Left colon (tissue), 2 donors: ENCODE measurements around the gene TPSAB1. TPM values are rescaled to one million over a fixed set of nuclear protein-coding genes. Genes with fewer than 3 reads are reported as not detected.
"Not testable (repeated sequence)": the region's sequence is repeated elsewhere in the genome, so short reads cannot be mapped to it uniquely, and the experiment has no call there.

Experiments
- ATAC-seq: fragments of 200-7000 bp; cut with Tn5 transposase; one replicate; pipeline ENCODE4 v1.9.1; 2020; ENCODE audit warnings: mild to moderate bottlenecking, moderate library complexity
- DNase-seq, 2 donors: peaks; one replicate each; pipeline ENCODE4 v3.0.0-alpha.2; 2020
- intact Hi-C, 2 donors: fragments of 100-400 bp; cut with DNase I in 1 of 2; cut with micrococcal nuclease in 1 of 2; formaldehyde crosslinking; loops; one replicate each; pipeline versions ENCODE4 v1.11.2 to v1.14.0; 2022; cut with DNase I, micrococcal nuclease
- total RNA-seq, 2 donors: library from RNA; stranded (reverse); fragmentation: NEBNext Ultra II Directional; extraction: Animal tissue kit (Norgen Biotek cat#: 25700); gene quantifications; one replicate each; pipeline ENCODE4 v1.2.1, GENCODE V29; 2021
- donor health status: DM: no; HTN: no; CAD: no.
- donor health status: DM: yes; HTN: yes; CAD: no.

TPSAB1 gene
- total RNA-seq, 2 donors from 2014 or later, result 5.7 to 49.9 TPM

DNA sequence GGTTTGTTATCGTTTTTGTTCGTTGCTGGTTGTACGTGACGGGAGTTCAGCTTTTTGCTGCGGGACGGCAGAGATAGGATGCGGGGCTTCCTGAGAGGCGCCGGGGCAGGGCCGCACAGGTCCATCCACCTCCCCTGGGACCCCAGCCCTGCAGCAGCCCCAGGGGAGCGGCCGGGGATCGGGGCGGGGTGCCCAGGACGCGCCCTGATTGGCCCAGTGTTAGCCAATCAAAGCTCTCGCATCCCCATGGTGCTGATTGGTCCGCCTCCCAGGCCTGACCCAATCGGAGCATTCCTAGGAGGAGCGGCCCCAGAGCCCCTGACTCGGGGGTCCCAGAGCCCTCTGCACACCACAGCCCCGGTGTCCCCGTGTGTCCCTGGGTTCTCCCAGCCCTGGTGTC lies 1.6 kb upstream of the TPSAB1 start:
- DNase-seq, ATAC-seq, intact Hi-C loops: not testable (repeated sequence)

GRCh38 chr16:1239575-1239974 lies 930 bp upstream of the TPSAB1 start:
- intact Hi-C loops, ATAC-seq, DNase-seq: not testable (repeated sequence)

- intact Hi-C loops, ATAC-seq: not testable (repeated sequence)
- DNase-seq, result peak in 1 of 2 donors; percentile 20
Observed at GRCh38 chr16:1241081-1241480, 576 bp downstream of the TPSAB1 start.

GRCh38 chr16:1243363-1243762 lies 2.9 kb downstream of the TPSAB1 start:
- ATAC-seq, DNase-seq, intact Hi-C loops: not testable (repeated sequence)

- intact Hi-C loops, ATAC-seq, DNase-seq: not testable (repeated sequence)
Observed at GRCh38 chr16:1243907-1244850, 3.7 kb downstream of the TPSAB1 start.

DNA sequence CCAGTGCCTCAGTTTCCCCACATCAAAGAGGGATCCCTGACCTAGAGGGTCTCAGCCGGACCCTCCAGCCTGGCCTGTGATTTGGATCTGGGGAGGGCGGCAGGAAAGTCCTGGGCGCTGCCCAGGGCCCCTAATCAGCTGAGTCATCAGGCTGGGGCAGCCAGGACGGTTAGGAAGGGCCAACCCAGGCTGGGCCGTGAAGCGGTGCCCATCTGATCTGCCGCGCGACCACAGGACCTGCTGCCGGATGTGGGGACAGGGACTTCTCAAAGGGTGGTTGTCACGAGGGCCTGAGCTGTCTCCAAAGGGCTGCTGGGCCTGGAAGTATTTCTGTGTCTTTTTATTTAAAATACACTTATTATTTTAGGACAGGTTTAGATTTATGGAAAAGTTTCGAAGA lies 4.4 kb downstream of the TPSAB1 start:
- intact Hi-C loops, result no loop called here
- DNase-seq (peak in 1 of 2 donors; percentile 26), ATAC-seq (peak; percentile 42)

DNA sequence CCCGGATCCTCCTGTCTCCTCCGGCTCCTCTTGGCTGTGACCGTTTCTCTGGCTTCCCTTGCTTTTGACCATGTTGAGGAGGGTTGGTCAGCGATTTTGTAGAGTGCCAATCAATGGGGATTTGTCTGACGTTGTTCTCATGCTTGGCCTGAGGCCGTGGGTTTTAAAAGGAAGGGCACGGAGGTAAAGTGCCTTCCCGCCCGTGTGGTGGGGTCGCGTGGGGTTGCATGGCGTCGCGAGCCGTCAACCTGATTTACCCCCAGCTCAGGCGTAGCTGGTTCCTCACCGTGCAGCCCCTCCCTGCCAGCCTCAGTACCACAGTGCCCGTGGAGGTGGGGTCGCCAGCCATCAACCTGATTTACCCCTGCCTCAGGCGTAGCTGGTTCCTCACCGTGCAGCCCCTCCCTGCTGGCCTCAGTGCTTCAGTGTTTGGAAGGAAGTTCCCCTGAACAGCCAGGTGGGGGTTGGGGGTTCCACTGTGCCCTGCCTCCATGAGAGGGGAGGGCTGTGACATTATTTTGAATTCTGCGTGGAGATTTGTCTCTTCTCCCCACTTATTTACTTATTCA lies 5.0 kb downstream of the TPSAB1 start:
- DNase-seq (no peak), ATAC-seq (no peak)
- intact Hi-C loops, result no loop called here

- intact Hi-C loops, ATAC-seq, DNase-seq: not testable (repeated sequence)
Observed at GRCh38 chr16:1247903-1248537, 7.5 kb downstream of the TPSAB1 start.

DNA sequence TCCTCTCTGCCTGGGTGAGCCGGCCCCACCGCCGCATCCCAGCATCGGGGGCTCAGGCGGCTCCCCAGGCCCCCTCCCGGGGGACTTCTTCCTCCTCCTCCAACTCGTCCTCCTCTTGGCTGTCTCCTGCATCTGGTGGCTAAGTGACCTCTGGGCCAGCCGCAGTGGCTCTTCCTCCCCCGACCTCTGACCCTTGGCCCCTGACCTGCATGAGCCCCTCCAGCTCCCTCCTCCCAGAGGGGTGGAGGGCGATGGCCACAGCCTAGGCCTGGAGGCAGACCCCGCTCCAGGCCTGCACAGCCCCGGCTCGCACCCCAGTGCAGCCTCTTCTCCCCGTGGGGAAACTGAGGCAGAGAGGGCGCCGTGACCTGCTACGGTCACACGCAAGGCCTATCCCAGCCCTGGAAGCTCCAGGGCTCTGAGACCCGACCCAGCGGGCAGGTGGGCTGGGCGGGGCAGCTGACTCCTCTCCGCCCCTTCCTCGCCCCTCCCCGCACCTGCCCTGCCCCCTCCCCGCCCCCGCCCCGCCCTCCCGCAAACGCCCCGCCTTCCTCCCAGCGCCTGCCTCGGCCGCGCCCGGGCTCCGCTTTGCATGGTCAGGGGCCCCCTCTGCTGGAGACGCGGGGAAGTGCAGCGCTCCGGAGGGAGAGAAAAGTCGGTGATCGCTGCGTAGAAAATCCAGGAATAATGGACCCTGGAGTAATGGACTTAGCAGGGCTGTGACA lies 8.7 kb downstream of the TPSAB1 start:
- intact Hi-C loops, DNase-seq: not testable (repeated sequence)
- peak; percentile 85 for ATAC-seq

DNA sequence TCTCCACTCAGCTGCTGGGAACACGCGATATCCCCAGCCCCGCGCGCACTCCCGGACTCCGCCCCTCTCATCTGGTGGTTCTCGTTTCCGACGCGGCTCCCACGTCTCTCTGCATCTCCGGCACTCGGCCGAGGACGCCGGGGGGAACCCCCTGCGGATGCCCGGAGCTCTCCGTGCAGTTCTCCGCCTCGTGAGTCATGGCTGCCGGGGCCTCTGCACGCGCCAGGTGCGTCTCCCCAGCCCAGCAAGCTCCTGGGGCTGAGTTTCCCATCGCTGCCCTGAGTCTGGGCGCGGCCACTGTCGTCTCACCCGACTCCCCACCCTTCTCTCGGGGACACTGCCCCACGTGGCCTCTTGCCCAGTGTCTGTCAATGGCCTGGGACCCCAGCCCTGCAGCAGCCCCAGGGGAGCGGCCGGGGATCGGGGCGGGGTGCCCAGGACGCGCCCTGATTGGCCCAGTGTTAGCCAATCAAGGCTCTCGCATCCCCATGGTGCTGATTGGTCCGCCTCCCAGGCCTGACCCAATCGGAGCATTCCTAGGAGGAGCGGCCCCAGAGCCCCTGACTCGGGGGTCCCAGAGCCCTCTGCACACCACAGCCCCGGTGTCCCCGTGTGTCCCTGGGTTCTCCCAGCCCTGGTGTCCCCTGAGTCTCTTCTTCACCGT lies 13.3 kb downstream of the TPSAB1 start:
- intact Hi-C loops, DNase-seq, ATAC-seq: not testable (repeated sequence)

GRCh38 chr16:1254821-1255220 lies 14.3 kb downstream of the TPSAB1 start:
- intact Hi-C loops, ATAC-seq, DNase-seq: not testable (repeated sequence)

DNA sequence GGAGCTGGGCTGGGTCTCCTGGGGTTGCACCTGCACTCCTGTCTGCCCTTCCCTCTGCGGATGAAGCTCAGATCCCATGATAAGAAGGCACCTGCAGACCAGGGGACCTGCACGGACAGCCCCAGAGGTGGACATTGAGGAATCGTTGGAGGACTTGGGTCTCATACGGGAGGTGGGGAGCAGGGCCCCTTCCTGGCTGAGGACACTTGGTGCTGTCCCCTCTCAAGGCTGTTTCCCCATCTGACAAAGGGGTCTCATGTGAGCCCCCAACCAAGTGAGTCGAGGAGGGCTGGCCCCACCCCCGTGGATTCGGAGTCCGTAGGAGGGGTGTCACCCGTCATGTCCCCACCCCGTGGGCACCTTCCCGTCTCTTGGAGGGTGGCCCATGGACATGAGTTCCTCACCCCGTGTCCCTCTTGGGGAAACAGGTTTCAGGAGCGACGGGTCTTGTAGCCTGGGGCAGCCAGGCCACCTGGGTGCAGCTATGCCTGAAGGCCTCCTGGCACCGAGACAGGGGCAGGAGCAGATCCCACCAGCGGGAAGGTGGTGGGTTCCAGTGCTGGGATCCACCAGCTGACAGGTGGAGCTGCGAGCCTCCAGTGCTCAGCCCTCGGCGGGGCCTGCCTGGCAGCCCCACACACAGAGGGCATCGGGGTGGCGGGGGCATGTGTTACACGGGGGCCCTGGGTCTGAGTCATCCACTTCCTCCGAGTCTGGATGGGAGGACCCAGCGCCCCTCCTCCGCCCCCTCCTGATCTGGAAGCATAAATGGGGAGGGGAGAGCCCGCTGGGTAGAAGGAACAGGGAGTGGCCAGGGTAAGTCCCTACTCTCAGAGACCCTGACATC lies 15.0 kb downstream of the TPSAB1 start, which contains the start of gene TPSD1:
Gene TPSD1, plus strand, starts transcription at position 794 of the 847 bp plus-strand sequence. CDS start 212 bp downstream, outside the sequence.
- intact Hi-C loops, DNase-seq, ATAC-seq: not testable (repeated sequence)

GRCh38 chr16:1256296-1256873 lies 15.9 kb downstream of the TPSAB1 start:
- intact Hi-C loops, DNase-seq, ATAC-seq: not testable (repeated sequence)

DNA sequence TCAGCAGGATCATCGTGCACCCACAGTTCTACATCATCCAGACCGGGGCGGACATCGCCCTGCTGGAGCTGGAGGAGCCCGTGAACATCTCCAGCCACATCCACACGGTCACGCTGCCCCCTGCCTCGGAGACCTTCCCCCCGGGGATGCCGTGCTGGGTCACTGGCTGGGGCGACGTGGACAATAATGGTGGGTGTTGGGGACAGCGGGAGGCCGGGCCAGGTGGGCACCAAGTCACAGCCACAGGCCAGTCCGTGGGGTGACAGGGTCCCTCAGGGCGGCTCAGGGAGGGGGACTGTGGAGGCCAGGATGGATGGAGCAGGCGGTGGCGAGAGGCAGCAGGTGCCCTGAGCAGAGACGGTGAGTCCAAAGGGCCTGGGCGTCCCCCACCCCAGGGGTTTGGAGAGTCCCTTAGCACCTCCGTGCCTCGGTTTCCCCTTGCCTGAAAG lies 16.4 kb downstream of the TPSAB1 start:
- no peak for ATAC-seq
- DNase-seq, result no peak
- intact Hi-C loops, result no loop called here

DNA sequence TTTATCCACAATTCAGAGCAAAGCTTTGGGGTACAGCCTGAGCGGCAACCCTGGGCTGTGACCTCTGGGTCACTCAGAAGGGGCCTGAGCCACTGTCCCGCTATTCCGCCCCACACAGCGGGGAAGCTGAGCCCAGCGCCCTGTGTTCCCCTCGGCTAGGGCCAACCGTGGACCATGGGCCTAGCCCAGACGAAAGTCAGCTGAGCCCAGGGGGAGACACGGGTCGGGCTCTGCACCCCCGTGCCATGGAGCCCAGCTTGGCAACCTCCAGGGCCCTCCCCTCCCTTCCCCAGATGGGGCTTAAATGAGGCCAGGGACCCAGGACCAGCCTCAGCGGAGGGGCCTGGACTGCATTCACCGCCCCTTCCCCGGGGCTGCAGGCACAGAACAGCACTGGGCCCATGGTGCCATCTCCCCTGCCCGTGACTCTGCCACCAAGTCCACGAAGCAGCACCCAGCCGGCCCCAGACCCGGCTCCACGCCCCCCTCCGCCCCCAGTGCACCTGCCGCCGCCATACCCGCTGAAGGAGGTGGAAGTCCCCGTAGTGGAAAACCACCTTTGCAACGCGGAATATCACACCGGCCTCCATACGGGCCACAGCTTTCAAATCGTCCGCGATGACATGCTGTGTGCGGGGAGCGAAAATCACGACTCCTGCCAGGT lies 17.2 kb downstream of the TPSAB1 start:
- DNase-seq, result no peak
- no peak for ATAC-seq
- intact Hi-C loops, result no loop called here

DNA sequence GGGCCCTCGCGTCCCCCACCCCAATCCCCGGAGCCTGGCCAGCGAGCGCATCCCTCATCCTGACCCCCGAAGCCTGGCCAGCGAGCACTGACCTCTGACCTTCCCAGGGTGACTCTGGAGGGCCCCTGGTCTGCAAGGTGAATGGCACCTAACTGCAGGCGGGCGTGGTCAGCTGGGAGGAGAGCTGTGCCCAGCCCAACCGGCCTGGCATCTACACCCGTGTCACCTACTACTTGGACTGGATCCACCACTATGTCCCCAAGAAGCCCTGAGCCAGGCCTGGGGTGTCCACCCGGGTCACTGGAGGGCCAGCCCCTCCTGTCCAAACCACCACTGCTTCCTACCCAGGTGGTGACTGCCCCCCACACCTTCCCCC lies 17.7 kb downstream of the TPSAB1 start:
- DNase-seq (no peak), ATAC-seq (peak; percentile 48)
- intact Hi-C loops, result no loop called here
